Stimulated activated CD8-positive, alpha-beta memory T cell treated with anti-CD3 and anti-CD28 coated beads, Interleukin-12 subunit alpha, Interleukin-12 subunit beta, amount 100 ng/mL, for 1 hour (primary cell): Measurements from ENCODE around the gene CTDNEP1.
A peak's percentile ranks its signal among the peaks of the same experiment; 100 is the strongest.

Source experiments
- DNase-seq: peaks from one replicate; pipeline ENCODE4 v3.0.0-alpha.2; 2020; ENCODE audit warnings: low read depth

CTDNEP1 gene

DNA sequence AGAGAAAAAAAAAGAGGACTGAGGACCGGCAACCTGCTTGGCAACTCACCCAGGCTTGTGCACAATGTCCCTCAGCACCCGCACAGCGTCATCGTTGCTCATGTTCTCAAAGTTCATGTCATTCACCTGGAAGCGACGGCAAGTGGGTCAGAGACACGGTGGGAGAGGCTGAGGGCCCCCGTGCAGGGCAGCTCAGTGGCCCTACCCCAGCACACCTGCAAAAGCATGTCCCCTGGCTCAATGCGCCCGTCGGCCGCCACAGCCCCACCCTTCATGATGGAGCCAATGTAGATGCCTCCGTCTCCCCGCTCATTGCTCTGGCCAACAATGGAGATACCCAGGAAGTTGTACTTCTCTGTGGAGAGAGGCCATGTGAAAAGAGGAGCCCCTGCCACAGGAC, 22.6 kb downstream of the CTDNEP1 start:
- DNase-seq, result no peak

GRCh38 chr17:7226721-7227710, 24.5 kb downstream of the CTDNEP1 start:
- DNase-seq, result no peak

DNA sequence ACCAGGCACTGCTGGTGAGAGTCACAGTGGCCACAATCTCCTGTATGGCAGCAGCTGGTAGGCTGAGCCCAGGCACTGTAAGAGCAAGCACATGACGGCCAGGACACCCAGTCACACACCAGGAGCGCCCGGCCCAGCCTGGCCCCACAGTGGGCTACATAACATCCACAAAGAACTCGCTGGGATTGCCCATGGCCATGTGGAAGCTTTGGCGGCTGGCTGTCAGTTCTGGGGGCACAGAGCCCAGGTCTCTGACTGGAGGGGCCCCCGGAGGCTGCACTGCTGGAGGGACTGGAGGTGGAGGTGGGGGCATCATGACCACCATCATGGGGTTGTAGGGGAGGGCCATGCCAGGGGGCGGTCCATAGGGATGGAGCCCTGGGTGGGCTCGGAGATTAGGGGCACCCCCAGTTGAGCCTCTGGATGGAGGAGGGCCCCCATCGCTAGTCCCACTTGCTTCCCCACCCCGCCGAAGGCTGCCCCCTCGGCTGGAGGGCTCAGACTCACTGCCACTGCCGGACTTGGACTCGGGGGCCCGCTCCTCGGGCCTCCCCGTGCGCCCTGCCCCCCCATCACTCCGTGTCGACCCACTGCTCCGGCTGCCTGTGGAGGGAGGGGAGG, 25.7 kb downstream of the CTDNEP1 start:
- DNase-seq, result no peak

- DNase-seq, result no peak
Observed at GRCh38 chr17:7224661-7225111, 26.8 kb downstream of the CTDNEP1 start.

DNA sequence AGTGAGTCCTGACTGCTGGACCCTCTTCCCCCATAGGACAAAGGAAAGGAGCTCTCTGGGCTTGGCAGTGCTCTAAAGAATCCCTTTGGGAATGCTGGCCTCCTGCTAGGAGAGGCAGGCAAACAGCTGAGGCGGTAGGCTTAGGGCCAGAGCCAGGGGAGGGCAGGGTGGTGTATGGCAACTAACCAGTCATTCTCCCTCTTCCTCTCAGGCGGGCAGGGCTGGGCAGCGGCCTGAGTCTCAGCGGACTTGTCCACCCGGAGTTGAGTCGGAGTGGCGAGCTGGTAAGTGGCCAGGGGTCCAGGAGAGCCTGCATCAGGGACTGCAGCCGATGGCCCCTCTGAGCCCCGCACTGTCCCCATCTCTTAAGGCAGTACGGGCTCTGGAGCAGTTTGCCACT, 27.4 kb downstream of the CTDNEP1 start:
- no peak for DNase-seq

DNA sequence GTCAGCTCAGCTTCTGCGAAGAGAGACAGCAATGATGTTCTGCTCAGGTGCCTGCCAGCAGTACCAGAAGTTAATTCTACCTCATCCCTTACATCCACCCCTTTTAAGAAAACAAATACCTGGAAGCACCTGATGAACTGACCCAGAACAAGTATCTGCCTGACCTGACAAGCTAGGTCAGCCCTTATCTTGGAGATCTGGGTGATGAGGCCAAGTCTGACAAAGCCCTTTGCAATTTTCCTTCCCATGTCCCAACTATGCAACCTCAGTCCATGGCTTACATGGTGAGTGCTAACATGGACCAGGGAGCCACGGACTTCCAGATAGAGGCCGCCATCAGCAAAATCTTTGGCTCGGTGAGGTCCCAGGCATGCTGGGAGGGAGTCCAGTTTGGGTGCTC, 28.2 kb downstream of the CTDNEP1 start:
- no peak for DNase-seq

GRCh38 chr17:7222972-7223292, 28.6 kb downstream of the CTDNEP1 start:
- DNase-seq, result no peak

DNA sequence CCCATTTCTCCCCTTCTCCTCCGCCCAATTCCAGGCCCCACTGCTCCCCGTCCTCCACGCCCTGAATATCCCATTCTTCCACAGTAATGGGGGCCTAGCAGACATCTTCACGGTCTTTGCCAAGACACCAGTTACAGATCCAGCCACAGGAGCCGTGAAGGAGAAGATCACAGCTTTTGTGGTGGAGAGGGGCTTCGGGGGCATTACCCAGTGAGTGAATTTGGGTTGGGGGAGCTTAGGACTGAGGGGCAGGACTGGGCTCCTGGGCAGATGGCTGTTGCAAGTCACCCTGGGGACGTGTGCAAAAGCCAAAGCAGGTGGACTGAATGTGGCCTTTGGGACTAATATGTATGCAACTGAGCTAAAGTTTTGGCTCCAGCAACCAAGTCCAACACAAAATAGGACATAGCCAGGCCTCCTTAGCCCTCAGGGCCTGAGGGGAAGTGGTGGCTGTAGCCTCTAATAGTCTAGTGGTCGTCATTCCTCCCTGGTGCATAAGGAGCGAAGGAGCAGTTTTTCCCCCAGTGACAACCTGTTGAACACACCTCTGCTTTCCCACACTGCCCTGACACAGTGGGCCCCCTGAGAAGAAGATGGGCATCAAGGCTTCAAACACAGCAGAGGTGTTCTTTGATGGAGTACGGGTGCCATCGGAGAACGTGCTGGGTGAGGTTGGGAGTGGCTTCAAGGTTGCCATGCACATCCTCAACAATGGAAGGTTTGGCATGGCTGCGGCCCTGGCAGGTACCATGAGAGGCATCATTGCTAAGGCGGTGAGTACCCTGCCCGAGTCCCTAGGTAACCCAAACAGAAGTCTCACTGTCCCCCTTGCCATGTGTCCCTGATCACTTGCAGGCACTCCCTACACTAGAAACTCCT, 29.2 kb downstream of the CTDNEP1 start:
- DNase-seq, result no peak

DNA sequence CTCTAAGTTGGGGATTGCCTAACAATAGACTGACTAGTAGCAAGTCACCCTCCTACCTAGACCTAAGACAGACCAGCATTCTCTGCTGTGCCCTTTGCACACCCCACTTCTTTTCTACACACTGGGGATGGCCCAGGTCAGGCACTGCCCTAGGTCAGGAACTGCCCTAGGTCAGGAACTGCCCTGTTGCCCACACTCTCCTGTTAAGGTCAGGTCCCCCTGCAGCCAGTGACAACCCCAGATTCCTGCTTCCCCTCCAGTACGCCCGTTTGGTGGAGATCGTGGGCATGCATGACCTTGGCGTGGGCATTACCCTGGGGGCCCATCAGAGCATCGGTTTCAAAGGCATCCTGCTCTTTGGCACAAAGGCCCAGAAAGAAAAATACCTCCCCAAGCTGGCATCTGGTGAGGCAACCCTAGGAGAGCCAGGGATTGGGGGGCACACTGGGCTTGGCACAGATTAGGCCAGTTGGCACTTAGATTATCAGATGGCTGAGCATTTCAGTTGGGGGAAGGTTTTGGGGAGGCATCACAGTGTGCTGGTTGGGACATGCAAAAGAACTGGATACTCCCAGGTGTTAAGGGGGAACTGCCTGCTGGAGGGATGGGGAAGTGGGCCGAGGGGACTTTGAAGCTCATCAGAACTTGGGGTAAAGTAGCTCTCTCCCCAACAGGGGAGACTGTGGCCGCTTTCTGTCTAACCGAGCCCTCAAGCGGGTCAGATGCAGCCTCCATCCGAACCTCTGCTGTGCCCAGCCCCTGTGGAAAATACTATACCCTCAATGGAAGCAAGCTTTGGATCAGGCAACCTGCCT, 30.0 kb downstream of the CTDNEP1 start:
- DNase-seq, result no peak

DNA sequence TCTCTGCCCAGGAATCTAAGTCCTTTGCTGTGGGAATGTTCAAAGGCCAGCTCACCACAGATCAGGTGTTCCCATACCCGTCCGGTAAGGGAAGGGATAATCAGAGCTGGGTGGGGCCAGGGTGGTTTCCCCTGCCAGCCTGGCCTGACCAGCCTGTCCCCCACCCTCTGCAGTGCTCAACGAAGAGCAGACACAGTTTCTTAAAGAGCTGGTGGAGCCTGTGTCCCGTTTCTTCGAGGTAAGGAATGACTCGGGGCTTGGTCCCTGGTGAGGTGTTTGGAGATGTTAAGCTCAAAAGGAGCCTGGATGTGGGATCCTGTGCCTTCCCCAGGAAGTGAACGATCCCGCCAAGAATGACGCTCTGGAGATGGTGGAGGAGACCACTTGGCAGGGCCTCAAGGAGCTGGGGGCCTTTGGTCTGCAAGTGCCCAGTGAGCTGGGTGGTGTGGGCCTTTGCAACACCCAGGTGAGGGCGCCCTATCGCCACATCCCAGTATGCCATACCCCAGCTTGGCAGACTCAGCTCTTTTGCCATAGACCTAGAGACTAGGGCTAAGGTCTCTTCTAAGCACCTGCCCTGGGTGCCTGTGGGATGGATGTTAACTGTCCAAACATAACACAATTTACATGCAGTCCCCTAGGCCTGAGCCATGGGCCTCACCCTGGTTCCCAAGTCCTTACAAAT, 30.8 kb downstream of the CTDNEP1 start:
- DNase-seq, result peak; percentile 22

GRCh38 chr17:7219812-7220592, 31.5 kb downstream of the CTDNEP1 start, which contains the start of the genes ACADVL and DLG4:
TSS of gene ACADVL (plus strand) at chr17:7219938. CDS start at chr17:7219985, 47 bp downstream.
TSS of gene DLG4 (minus strand) at chr17:7219836.
- DNase-seq, result peak; percentile 60

- DNase-seq, result no peak
Observed at GRCh38 chr17:7219229-7219811, 32.2 kb downstream of the CTDNEP1 start.

DNA sequence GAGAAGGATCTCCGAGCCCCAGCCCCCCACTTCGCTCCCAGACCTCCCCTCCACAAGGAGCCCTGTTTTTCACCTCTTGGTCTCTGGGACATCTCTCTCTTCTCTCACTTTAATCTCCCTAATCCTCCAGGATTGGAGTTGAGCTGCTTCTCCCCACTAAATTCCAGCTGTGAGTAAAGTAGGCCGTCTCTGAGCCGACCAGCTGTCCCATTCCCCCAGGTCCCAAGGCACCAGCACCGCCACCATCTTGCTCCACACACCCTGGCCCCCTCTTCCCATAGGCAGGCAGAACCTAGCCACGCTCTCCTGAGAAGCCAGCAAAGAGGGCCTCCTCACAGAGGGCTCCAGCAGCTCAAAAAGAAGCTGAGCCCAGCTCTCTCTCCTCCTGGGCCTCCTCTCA, 32.8 kb downstream of the CTDNEP1 start:
- DNase-seq, result no peak

DNA sequence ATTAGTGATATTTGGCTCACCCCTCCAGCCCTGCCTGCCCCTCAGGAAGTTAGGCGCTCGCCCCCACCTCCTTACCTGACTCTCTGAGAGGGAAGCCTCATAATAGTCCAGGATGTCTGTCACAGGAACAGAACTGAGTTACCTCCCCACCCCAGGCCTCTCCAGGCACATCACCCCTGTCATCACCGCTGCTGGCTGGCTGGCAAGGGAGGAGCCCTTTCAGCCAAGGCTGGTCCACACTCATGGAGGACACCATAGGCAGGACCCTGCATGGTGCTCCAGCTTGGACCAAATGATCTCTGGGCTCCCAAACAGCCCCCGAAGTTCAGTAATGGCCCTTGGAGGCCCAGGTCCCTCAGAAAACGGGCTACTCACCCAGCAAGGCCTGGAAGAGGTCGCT, 33.4 kb downstream of the CTDNEP1 start:
- no peak for DNase-seq

DNA sequence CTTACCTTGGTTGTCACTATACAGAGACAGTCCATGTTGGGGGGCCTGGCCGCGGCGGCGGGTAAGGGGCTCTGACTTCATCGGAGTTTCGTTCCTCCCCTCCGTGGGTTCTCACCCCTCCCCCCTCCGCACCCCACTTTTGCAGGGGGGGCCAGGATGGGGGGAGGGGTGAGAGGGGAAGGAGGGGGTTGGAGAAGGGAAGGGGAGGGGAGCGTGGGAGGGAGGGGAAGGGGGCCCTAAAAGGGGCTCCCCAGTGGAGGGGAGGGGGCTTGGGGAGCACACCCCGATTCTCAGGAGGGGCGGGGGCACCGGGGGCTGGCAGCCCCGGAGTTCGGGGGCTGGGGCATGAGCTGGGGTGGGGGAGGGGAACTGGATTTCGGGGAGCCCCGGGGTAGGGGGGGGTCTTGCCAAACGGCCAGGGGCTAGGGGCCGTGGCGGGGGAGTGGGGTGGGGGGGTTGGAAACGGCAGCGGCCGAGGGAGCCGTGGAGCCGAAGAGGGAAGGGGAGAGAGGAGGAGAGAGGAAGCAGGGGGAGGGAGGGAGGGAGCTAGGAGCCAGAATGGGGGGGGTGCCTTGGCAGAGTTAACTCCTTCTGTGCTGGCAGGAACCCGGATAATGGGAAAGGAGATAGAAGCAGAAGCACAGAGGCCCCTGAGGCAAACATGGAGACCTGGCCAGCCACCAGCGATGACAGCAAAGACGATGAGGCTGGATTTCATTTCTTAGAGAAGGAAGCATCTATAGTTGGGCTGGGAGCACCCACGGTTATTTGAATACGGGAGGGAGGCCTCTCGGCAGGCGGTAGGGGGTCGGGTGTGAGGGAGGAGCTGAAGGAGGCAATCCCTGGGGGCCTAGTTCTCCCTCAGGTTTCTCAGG, 34.2 kb downstream of the CTDNEP1 start:
- DNase-seq, result no peak

- no peak for DNase-seq
Observed at GRCh38 chr17:7216242-7217112, 35.1 kb downstream of the CTDNEP1 start.

DNA sequence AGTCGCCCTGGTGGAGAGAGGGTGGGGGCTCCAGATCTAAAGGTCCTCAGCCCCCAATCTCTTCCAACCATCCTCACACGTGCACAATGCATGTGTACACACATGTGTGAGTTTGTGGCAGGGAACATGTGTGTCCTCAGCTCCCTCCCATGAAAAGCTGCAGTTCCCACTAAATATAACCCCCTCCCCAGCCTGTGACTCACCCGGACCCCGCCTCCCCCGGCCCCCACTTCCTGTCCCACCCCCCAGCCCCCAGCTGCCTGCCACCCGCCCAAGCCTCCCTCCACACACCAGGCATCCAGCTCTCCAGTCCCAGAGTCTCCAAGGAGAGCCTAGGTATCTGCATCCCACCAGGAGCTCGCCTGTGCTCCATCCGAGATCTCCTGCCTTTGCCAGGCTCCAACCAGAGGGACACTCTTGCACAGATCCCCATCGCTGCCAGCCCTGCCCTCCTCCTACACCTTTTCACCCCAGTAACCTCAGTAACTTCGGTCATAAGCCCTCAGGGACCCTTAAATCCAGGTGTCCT, 35.8 kb downstream of the CTDNEP1 start:
- DNase-seq, result no peak
